HG03354 (cell line): ENCODE data around the gene KCND2.

Experiments used
- ATAC-seq: cut with Tn5 transposase; IDR thresholded peaks from one replicate; pipeline ENCODE4 v1.9.1; 2021; ENCODE audit warnings: mild to moderate bottlenecking; ENCODE audit not compliant: unreplicated experiment, poor library complexity, severe bottlenecking

Gene KCND2

GRCh38 chr7:120402801-120403200, 129.8 kb downstream of the KCND2 start:
- ATAC-seq = no peak

- ATAC-seq = peak; percentile 61
Observed at GRCh38 chr7:120404042-120404441, 131.1 kb downstream of the KCND2 start.

GRCh38 chr7:120405652-120406051, 132.7 kb downstream of the KCND2 start:
- no peak for ATAC-seq

- ATAC-seq = no peak
Observed at GRCh38 chr7:120407010-120407409, 134.0 kb downstream of the KCND2 start.

GRCh38 chr7:120412139-120413050, 139.4 kb downstream of the KCND2 start:
- peak; percentile 81 for ATAC-seq

- no peak for ATAC-seq
Observed at GRCh38 chr7:120413164-120413563, 140.2 kb downstream of the KCND2 start.

- ATAC-seq = no peak
Observed at GRCh38 chr7:120417244-120417979, 144.4 kb downstream of the KCND2 start.

GRCh38 chr7:120421151-120421651, 148.2 kb downstream of the KCND2 start:
- ATAC-seq = peak; percentile 96

- peak; percentile 57 for ATAC-seq
Observed at GRCh38 chr7:120431016-120431415, 158.0 kb downstream of the KCND2 start.

GRCh38 chr7:120436487-120437060, 163.6 kb downstream of the KCND2 start:
- ATAC-seq = peak; percentile 46

GRCh38 chr7:120441850-120442249, 168.9 kb downstream of the KCND2 start:
- ATAC-seq = peak; percentile 88

GRCh38 chr7:120442838-120443237, 169.9 kb downstream of the KCND2 start:
- ATAC-seq = peak; percentile 44

- no peak for ATAC-seq
Observed at GRCh38 chr7:120444650-120445049, 171.7 kb downstream of the KCND2 start.

GRCh38 chr7:120445276-120445675, 172.3 kb downstream of the KCND2 start:
- no peak for ATAC-seq

- no peak for ATAC-seq
Observed at GRCh38 chr7:120452665-120453064, 179.7 kb downstream of the KCND2 start.

GRCh38 chr7:120456699-120457098, 183.7 kb downstream of the KCND2 start:
- no peak for ATAC-seq

- ATAC-seq = peak; percentile 55
Observed at GRCh38 chr7:120460949-120461348, 188.0 kb downstream of the KCND2 start.

- no peak for ATAC-seq
Observed at GRCh38 chr7:120462991-120463390, 190.0 kb downstream of the KCND2 start.

GRCh38 chr7:120464104-120464503, 191.1 kb downstream of the KCND2 start:
- ATAC-seq = no peak

- no peak for ATAC-seq
Observed at GRCh38 chr7:120467676-120468075, 194.7 kb downstream of the KCND2 start.
